ENCODE results near the gene ADGRV1. TPM values are rescaled to one million over a fixed set of nuclear protein-coding genes. Genes with fewer than 3 reads are reported as not detected.

Gene ADGRV1
- total and polyA plus RNA-seq, 9 of the 15 experiments (the other 6 are each of a cell fraction or from before 2014, with no cell fraction given): 21.7 to 156 (median 58.2) TPM

- no peaks in the 10 kb centered on the region for H3K9me3 ChIP-seq (replicated peaks; ENCODE audit: control insufficient read depth, insufficient read depth, low read depth, low read length)
- no peaks in the 10 kb centered on the region for H3K9me1 ChIP-seq (ENCODE audit: control insufficient read depth, insufficient read depth, low read length)
- no peak overlapping the region for H2AFZ ChIP-seq (ENCODE audit: low read depth, low read length)
- H3K27me3 ChIP-seq (ENCODE audit: control insufficient read depth in 2 of 2, insufficient read depth in 2 of 2, low read length in 2 of 2): no peaks in the 10 kb centered on the region
- no TSS peak for BruUV-seq (replicated peaks)
- H3K79me2 ChIP-seq (ENCODE audit: control insufficient read depth, insufficient read depth, low read length): no peaks in the 10 kb centered on the region
- ATAC-seq: no peak
- no peak for DNase-seq (ENCODE audit: extremely low read depth in 1 of 4, low spot score in 3 of 4)
- H3K4me3 ChIP-seq: no peak overlapping the region
- in situ Hi-C loops (cut with MboI): no loop called here
- H3K4me1 ChIP-seq (replicated peaks in 1 of 2; ENCODE audit: control insufficient read depth in 2 of 2, insufficient read depth in 2 of 2, low read length in 2 of 2): no peaks in the 10 kb centered on the region
- peaks cover 3% of the 10 kb centered on the region; the same call in 1 of the 3 replicates for H3K36me3 ChIP-seq (ENCODE audit: control insufficient read depth, insufficient read depth, low read length)
- FAIRE-seq: no peak
- no peak overlapping the region for H3K9ac ChIP-seq (ENCODE audit: insufficient read depth in 1 of 2, low read depth in 2 of 2, low read length in 2 of 2)
- H3K27ac ChIP-seq (ENCODE audit: extremely low read depth, low read depth, low read length): no peak overlapping the region
- TF ChIP-seq KDM2B (CRISPR knock-in tag; IDR thresholded peaks at IDR 0.05) (no peak), FOXP4 (CRISPR knock-in tag; IDR thresholded peaks at IDR 0.05; ENCODE audit: borderline replicate concordance) (no peak), BCL6 (CRISPR knock-in tag; IDR thresholded peaks at IDR 0.05) (no peak), STAG1 (CRISPR knock-in tag; IDR thresholded peaks at IDR 0.05; ENCODE audit: borderline replicate concordance) (no peak), ZEB2 (IDR thresholded peaks at IDR 0.05) (no peak), KLF6 (CRISPR knock-in tag; IDR thresholded peaks at IDR 0.05; ENCODE audit: borderline replicate concordance) (no peak)
- no peaks in the 10 kb centered on the region for H4K20me1 ChIP-seq (replicated peaks; ENCODE audit: control insufficient read depth, insufficient read depth, low read length)
- POLR2A ChIA-PET: interaction anchor here (1.5 kb wide), 1 partner anchor 11 kb away, joined by 3 read pairs; no protein-coding TSS in a partner anchor
- intact Hi-C loops (cut with micrococcal nuclease): no loop called here
- H3K4me2 ChIP-seq (ENCODE audit: insufficient read depth, low read length): no peak overlapping the region
- CTCF ChIA-PET (ENCODE audit: low intra/inter-chr PET ratio): no interaction called here
These were observed 342.7 kb downstream of the ADGRV1 start for GRCh38 chr5:90901261-90901660.

All from K562 (cell line).